Fibroblast of skin of right biceps (primary cell): ENCODE results near the gene NRG2.

Experiments
- DNase-seq: peaks from one replicate; pipeline ENCODE4 v3.0.0-alpha.2; 2013

Gene NRG2

DNA sequence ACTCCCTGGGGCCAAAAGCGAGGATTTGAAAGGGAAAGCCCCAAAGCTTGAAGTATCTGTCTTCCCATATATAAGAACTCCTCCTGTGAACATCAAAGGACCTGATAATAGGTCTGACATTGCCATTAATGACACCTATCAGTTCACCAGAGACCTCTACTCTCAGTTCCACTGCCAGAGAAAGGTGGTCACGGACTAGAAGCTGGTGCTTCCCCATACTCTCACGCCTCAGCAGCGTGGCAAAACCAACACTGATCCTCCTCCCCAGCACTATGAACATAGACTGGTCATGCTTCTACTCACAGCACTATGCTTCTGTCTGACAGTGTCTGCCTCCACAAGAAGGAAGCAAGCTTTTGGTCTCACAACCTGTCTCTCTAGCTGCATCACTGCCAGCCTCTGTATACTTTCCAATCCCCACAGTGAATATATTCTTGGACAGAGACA, 37.9 kb downstream of the NRG2 start:
- no peak for DNase-seq

GRCh38 chr5:140004174-140004573, 38.9 kb downstream of the NRG2 start:
- DNase-seq, result no peak

- no peak for DNase-seq
These were observed 39.6 kb downstream of the NRG2 start for GRCh38 chr5:140003519-140003918.

GRCh38 chr5:140000332-140000731, 42.8 kb downstream of the NRG2 start:
- no peak for DNase-seq

- DNase-seq, result no peak
These were observed 44.3 kb downstream of the NRG2 start for GRCh38 chr5:139998837-139999236.

DNA sequence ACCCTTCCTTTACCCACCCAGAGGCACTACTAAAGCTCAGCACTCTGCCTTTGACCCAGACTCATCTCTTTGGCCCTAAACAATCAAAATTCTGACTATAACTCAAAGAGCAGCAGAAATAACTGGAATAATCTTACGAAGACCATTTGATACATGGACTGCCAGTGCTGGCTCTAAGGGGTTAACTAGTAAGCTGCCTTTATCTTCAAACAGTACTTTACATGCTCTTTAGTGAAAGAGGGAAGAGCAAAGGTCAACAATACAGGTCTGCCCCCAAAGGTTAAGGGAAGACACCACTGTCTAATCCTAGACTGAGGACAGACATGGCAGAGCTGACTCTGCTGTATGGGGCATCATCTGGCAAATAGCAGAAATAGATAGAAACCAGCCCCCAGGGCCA, 45.8 kb downstream of the NRG2 start:
- DNase-seq, result no peak

GRCh38 chr5:139995929-139996328, 47.2 kb downstream of the NRG2 start:
- no peak for DNase-seq

DNA sequence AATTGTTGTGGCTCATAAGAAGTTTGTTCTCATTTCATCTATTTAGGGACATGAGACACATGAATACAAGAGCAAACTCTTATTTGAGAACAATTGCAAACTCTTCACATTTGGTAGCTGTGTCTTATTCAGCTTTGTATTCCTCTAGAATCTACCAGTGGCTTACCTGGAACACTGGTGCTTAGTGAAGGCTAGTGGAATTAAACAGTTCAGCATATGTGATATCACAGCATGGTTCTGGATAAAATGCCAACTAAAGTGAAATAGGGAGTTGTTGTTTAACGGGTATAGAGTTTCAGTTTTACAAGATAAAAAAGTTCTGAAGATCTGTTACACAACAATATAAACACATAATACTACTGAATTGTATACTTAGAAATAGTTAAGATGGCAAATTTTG, 48.9 kb downstream of the NRG2 start:
- DNase-seq, result no peak

DNA sequence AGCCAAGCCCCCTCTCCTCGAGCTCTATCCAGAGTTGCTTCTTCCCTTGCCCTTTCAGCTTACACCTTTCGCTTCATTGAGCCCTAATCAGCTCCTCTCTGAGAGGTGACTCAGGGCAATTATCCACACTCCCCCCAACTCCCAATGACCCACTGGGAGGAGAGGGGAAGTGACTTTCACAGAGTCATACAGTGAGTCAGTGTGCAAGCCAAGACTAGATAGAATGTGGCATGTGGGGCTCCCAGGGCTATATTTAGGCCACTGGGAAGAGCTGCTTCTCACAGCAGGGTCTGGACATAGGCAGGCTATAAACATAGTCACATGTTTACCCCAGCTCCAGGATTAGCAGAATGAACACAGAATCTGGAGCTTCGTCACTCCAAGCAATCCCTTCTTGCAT, 57.4 kb downstream of the NRG2 start:
- peak; percentile 94 for DNase-seq

- DNase-seq, result no peak
These were observed 57.8 kb downstream of the NRG2 start for GRCh38 chr5:139985290-139985689.

DNA sequence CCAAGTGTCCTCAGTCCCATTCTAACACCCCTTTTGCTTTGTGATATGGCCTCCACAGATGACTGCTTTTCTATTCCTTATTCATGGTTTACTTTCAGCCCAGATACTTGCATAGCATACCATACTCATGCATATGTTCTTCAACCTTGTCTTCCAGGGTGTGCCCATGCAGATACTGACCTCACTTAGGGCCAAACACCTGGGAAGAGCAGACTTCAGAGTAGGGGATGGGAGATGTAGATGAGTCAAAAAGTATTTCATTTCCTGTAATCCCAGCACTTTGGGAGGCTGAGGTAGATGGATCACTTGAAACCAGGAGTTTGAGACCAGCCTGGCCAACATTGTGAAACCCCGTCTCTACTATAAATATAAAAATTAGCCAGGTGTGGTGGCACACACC, 58.3 kb downstream of the NRG2 start:
- DNase-seq, result no peak

DNA sequence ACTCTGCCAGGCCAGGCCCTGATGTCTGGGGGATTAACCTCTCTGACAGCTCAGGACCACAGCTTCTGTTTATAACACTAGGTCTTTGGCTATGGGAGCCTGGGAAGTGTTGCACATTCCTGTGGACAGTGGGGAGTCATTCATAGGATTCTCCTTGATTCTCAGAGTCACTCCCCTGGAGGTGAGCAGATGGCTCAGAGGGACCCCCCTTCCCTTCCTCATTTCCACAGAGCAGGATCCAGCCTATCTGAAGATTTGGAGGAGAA, 60.2 kb downstream of the NRG2 start:
- peak; percentile 31 for DNase-seq

GRCh38 chr5:139982157-139982974, 60.7 kb downstream of the NRG2 start:
- peak; percentile 61 for DNase-seq

DNA sequence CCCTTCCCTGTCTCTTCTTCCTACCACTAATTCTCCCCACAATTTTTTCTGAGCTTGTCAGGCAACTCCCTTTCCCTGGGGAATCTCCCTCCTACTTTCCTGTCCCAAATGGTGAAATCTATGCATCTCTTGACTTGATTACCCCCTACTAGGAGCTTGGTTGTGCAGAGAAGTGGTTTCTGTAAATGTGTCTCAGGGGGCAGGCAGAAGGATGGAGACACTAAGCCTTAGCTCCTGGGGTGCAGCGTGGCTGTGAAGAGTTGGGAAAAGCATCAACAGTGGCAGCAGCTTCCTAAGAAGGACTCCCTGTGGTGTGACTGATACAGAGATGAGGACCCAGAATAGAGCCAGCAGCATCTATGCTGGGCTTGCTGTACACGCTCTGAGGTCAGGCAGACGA, 62.3 kb downstream of the NRG2 start:
- DNase-seq, result no peak

GRCh38 chr5:139979943-139980342, 63.2 kb downstream of the NRG2 start:
- DNase-seq, result no peak

- DNase-seq, result no peak
These were observed 63.6 kb downstream of the NRG2 start for GRCh38 chr5:139979518-139979917.

GRCh38 chr5:139976703-139977102, 66.4 kb downstream of the NRG2 start:
- no peak for DNase-seq

GRCh38 chr5:139975942-139976341, 67.2 kb downstream of the NRG2 start:
- DNase-seq, result no peak

DNA sequence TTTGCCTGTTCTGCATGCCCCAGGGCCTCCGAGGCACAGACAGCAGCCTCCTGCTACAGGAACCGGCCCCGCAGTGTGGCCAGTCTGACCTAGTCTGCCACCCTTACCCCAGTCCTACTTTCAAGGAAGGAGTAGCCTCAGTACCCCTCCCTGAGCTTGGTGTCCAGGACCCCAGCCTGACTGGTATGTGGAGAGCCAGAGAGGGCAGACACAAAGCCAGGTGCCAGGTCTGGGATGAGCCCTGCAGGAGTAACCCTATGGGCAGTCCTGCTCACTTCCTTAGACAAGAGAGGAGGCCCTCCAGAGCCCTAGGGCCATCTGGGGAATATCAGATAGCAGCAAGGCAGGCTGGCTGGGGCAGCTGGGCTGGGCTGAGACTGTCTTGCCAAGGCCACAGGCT, 67.8 kb downstream of the NRG2 start:
- DNase-seq, result no peak

DNA sequence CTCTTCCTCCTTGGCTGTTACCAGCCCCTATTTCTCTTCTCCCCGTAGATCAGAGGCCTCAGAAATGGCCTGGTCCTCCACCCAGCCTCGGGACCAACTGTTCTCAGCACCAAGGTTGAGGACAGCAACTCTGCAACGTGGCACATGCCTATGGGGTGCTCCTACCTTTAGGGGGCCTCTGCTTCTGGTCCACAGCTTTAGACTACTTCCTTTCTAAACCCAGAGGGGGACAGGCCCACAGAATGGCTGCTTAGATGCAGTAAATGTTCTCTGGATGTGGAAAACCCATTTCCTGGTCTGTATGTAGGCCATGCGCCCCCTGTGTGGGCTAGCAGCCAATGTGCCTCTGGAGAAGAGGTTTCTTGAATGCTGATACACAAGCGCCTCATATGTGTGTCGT, 68.4 kb downstream of the NRG2 start:
- no peak for DNase-seq

DNA sequence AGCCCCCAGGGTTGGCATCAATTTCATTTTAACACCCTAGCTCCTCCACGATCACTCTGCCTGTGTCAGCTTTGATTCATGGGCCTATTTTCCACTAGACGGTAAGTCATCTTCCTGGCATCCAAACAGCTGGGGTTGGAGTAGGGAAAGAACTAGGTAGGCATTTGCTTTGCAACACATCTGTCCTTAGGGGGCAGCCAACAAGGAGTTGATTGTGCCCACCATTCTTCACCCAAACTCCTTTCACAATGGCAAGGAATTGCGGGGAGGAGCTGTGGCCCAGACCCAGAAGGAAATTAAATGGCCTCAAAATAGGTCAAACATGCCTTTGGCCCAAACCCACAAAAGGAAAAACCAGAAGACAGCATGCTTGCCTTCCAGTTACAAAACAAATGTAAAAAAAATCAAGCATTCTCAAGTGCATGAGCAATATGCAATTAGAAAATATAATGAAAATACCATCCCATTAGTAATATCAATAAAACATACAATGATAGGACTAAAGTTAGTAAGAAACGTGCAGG, 71.8 kb downstream of the NRG2 start:
- no peak for DNase-seq

GRCh38 chr5:139969318-139969717, 73.8 kb downstream of the NRG2 start:
- no peak for DNase-seq

DNA sequence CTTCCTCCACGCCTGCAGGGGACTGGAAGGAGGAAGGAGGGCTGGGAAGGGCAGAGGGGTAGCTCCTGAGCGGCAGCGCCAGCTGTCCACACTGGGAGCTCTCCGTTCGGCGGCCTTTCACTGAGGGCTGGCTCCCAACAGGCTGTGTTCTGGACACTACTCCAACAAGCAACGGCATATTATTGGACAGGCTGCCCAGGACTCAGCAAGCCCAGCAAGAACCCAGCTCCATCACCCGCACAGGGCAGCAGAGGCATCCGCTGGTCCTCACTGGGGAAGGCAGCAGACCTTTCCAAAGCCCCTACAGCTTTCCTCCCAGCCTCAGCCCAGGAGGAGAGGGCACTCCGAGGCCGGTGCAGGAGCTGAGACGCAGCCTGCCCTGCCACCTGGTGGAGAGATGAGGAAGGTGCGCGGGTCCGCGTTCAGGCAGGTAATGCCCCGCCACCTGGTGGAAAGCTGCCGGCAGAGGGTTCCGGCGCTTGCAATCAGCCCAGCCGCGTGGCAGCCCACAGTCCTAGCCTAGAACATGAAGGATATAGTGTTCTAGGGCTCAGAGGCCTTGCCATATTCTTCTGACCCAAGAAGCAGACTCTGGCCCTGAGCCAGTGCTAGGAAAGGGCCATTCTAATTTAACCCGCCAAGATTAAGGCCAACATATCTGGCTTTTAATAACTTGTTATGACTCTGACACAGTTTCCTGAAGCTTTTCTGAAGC, 74.4 kb downstream of the NRG2 start:
- peak; percentile 64 for DNase-seq

GRCh38 chr5:139967353-139967752, 75.7 kb downstream of the NRG2 start:
- DNase-seq, result no peak

DNA sequence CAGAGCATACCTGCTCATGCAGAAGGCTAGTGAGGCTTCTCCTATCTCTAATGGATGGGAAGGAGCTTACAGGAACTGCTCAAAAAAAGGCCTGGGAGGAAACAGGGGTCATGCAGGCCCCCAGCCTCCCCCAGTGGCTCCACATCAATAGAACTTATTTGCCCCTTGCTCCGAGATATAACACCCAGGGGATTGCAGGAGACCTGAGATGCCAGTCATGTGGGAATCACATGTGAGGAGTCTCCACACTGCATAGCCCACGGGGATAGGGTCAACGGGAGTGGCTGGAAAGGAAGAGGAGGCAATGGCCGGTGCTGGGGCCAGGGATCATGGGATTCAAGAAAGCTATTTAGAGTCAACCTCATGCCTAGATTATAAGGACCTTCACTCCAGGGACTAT, 76.2 kb downstream of the NRG2 start:
- no peak for DNase-seq
